NCI-H187 (cell line): ENCODE results near the gene CNN1.
"Not testable (repeated sequence)": the region's sequence is repeated elsewhere in the genome, so short reads cannot be mapped to it uniquely, and the experiment has no call there.

Experiments used
- DNase-seq, 2 experiments: peaks; one replicate each; lab custom pipeline; 2025; lab: John Stamatoyannopoulos, UW

The CNN1 gene

DNA sequence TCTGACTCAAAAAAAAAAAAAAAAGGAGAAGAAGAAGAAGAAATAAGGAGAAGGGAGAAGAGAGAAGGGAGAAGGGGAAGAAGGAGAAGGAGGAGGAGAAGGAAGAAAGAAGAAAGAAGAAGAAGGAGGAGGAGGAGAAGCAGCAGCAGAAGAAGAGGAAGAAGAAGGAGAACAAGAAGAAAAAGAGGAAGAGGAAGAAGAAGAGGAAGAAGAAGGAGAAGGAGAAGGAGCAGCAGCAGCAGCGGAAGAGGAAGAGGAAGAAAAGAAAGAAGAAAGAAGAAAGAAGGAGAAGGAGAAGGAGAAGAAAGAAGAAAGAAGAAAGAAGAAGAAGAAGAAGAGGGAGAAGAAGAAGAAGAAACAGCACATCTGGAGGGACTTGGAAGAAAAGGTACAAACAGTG lies 4.1 kb upstream of the CNN1 start:
- DNase-seq: no peak

DNA sequence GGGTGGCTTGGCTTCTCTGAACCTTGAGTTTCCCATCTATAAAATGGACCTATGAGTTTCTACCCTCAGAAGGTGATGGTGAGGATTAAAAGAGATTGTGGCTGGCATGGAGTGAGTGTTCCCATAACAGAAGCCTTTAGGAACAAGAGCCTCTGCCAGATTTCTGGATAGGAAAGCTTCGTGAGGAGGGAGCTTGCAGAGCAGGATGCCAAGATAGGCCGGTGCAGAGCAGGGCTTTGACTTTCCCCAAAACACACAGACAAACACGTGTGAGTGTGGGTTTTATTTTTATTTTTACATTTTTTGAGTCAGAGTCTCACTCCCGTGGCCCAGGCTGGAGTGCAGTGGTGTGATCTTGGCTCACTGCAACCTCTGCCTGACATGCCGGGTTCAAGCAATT lies 3.7 kb upstream of the CNN1 start:
- DNase-seq: no peak

DNA sequence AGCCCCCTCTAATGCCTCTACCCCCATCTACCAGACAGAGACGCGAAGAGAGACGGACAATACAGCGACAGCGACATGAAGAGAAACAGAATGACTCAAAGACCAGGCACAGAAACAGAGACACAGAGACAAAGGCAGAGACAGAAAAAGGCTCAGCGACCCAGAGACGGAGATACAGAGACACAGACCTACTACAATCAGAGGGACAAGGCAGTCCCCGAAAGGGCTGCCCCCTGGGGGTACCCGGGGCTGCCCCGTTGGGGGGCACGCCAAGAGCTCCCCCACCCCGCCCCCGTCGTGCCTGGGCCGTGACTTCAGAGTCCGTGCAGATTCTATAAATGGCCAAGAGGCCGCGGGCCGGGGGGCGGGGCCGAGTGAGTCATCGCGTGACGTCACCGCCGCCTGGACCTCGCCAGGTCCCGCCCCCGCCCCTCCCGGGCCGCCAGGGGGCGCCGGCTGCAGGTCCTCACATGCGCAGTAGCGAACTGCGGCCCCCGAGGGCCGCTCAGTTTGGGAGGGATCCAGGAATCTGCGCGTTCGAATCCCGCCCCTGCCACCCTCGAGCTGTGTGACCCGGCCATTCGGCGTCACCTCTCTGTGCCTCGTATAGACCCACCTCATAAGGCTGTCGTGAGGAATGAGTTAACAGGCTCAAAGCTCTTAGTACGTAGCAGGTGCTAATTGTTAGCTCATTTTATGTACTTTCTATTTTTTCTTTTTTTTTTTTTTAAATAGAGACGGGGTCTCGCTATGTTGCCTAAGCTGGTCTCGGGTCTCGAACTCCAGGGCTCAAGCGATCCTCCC lies 2.7 kb upstream of the CNN1 start:
- DNase-seq: peak; percentile 19 to 35

DNA sequence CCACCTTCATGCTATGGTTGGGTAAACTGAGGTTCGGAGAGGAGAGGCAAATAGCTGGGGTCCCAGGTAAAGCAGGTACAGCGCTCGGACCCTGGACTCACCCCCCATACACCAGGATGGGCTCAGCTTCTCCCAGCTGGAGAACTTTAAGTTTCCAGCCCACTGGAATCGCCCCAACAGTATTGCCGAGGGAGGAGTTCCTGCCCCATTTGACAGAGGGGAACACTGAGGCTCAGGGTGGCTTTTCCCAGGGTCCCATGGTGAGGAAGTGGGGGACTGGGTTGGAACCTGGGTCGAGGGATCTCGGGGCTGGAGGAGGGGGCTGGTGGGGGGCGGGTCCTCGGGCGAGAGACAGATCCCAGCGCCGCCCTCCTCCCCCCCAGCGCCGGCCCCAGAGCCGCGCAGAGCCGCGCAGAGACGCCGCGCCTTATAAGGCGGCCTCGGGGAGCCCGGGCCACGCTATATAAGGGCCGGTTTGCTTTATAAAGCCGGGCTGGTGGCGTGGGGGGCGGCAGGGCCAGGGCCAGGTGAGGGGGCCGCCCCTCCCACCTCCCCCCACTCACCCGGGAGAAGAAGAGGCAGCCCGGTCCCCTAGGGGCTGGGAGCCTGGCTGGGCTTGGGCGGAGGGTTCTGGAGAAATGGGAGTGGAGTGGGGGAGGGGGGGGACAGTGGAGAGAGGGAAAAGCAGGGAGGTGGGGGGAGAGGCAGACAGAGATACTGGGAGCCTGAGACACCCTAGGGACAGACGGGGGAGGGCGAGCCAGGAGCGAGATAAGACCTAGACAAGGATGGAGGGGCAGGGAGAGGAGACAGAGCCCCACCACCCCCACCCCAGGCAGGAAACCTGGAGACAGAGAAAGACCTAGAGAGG lies 1.1 kb downstream of the CNN1 start:
- no peak for DNase-seq

DNA sequence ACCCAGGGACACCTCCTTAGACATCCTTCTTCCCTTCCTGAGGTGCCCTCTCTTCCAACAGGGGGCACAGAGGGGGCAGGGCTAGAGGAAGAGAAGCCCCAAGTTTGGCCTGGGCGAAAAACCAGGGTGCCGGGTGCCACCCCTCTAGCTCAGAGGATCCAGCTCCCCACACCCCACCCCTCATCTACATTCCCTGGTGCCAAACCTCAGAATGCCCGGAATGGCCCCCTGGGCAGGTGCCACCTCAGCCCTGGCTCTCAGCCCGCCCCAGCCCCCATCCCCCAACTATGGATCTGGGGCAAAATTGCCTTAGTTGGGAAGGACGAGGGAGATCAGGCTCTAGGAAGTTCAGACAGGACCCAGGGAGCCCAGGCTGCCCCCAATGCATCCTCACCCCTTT lies 2.0 kb downstream of the CNN1 start:
- no peak for DNase-seq

DNA sequence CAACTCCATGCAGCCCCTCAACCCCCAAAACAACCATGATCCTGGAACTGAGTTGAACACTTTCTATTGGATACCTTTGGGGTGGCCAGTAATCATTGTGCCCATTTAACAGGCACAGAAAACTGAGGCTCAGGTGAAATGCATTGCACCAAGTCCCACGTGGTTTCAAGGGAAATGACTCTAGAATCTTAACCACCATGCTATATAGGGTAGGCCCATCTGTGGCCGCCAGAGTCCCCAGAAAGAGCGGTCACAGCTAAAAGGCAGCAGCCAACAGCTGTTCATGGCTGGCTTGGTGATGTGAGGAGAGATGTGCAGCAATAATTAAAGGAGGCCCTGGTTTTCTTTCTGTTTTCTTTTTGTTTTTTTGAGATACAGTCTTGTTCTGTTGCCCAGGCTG lies 2.6 kb downstream of the CNN1 start:
- DNase-seq: no peak

DNA sequence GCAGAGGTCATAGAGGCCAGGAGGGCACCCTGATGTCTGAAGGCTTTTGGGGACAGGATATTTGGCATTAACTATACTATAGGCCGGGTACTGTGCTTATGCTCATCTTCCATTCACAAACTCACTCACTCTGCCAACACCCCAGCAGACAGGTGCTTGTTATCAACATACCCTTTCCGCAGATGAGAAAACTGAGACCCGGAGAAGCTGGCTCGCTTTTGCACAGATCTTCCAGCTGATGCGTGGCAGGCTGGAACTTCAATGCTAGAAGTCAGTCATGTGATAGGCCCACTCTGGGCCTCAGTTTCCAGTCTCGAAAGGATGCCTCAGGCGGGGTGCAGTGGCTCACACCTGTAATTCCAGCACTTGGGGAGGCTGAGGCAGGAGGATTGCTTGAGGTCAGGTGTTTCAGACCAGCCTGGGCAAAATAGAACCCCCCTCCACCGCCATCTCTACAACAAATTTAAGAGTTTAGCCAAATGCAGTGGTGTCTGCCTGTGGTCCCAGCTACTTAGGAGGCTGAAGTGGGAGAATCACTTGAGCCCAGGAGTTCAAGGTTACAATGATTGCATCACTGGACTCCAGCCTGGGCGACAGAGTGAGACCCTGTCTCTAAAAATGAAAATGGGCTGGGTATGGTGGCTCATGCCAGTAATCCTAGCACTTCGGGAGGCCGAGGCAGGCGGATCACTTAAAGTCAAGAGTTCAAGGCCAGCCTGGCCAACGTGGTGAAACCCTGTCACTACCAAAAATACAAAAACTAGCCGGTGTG lies 9.5 kb downstream of the CNN1 start:
- no peak for DNase-seq

DNA sequence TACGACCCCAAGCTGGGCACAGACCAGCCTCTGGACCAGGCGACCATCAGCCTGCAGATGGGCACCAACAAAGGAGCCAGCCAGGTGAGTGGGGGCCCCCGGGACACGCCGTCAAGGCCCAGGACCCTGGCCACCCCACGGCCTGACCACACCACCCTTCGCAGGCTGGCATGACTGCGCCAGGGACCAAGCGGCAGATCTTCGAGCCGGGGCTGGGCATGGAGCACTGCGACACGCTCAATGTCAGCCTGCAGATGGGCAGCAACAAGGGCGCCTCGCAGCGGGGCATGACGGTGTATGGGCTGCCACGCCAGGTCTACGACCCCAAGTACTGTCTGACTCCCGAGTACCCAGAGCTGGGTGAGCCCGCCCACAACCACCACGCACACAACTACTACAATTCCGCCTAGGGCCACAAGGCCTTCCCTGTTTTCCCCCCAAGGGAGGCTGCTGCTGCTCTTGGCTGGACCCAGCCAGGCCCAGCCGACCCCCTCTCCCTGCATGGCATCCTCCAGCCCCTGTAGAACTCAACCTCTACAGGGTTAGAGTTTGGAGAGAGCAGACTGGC lies 10.8 kb downstream of the CNN1 start:
- DNase-seq: no peak

DNA sequence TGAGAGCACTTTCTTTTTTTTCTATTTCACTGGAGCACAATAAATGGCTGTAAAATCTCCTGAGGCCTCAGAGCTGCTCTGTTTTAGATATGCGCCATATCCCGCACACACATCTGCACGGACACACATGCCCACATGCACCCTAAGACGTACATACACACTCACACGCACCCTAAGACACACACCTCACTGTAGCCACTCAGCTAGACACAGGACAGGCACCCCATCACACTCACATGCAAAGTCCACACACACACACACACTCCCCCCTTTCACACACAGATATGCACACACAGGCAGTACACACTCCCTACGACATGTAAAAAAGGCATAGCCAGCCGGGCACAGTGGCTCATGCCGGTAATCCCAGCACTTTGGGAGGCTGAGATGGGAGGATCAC lies 11.6 kb downstream of the CNN1 start:
- no peak for DNase-seq

DNA sequence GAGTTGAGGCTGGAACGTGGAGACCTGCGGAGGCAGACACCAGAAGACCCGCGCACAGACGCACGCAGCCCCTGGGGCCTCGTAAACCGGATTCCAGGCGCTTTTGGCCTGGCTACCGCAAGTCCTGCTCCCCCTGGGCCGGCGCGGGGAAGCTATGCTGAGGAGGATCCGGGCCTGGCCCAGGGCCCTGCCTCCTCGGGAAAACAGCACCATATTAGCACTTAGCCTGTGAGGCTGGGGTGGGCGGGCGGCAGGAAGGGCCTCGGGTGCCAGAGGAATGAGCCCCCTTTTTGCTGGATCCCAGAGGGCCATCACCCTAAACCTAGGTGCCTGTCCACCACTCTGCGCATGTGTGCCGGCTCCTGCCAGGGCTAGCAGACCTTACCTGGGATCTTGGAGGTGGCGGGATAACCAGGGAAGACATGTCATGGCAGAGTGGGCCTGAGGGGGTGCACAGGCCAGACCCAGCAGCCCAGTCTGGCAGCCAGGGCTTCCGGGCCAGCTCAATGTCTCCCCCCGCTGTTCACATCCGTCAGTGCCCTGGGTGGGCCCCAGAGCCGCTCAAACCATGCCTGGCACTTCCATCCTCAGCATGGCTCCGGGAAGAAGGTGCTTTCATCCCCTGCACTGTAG lies 13.1 kb downstream of the CNN1 start:
- no peak for DNase-seq

DNA sequence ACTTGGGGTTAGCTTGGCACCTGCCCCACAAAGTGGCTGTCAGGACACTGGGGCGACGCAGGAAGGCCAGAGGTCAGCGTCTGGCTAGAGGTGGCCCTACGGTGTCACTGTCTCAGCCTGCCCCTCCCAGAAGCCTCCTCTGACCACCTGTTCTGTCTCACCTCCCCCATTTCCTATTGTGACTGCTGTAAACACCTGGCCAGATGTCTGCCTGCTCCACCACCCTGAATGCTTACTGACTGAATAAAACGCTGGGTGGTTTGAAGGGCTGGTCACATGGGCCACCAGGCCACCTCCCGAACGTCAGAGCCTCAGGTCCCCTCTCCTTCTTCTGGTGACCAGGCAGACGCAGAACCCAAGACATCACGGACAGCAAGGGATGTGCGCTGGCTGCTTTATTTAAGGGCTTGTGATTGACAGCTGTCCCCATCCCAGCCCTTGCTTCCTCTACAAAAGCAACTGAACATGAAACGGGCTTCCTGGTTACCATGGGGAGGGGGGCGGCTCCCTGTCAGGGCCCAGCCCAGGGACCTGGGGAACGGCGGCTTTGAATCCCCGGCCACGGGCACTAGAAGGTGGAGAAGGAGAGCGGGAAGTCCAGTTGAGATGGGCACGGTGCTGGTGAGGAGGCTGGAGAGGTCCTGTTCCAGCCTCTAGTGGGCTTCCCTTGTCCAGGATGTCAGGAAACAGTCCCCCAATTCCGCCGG lies 14.2 kb downstream of the CNN1 start:
- no peak for DNase-seq

DNA sequence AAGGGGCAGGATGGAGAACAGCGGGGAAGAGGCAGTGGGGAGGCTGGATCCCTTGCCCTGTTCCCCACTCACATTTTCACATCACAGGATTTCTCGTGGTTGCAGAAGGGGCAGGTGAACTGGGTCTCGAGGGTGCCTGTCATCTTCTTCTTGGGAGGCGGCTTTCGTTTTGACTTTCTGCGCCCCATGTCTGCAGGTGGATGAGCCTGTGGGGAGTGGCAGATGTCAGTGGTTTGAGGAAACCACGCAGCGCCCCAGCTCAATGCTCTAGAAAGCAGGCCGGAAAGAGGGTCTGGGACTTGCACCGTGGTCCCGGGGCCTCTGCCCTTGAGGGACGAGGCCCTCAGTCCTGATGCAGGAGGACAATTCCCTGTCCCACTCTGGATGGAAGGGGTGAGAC lies 15.5 kb downstream of the CNN1 start:
- DNase-seq: no peak

DNA sequence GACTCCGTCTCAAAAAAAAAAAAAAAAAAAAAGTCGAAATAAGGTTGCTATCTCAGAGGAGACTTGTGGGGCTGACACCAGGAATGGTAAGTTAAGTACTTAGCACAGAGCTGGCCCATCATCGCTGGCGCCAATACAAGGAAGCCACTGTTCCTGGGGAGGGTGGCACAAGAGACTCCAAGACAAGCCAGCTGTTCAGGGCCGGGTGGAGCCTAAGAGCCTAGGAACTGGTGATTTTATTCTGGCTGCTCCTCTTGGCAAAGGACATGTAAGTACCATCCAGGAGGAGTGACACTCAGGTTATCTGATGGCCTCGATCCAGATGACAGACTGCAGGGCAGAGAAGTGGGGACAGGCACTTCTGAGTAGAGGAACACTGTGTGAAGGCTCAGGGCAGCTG lies 16.6 kb downstream of the CNN1 start:
- DNase-seq: no peak

DNA sequence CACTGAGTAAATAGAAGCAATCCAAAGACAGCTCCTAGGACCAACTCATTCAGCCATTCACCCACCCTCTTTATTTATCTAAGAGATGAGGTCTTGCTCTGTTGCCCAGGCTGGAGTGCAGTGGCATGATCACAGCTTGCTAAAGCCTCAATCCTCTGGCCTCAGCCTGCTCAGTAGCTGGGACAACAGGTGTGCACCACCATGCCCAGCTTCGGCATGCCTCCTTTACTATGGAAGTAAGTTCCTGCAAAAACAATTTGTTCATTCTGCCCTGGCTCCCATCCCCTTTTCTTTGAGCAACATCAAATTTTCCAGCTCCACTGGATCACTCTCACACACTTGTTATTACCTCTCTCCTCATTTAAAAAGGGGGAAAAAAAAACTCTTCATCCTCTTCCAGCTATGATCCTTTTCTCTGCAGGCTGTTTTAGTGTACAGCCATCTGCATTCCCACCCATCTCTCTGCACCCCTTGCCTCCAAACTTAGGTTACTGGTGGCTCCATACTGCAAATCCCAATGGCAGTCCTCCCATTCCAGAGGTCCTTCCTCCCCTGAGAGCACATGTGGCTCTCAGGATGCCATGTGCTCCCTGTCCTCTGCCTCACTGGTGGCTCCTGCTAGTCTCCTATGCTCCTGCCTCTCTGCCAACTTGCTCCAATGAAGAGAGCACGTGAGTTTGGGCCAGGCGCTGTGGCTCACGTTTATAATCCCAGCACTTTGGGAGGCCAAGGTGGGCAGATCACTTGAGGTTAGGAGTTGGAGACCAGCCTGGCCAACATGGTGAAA lies 18.2 kb downstream of the CNN1 start:
- DNase-seq: no peak

DNA sequence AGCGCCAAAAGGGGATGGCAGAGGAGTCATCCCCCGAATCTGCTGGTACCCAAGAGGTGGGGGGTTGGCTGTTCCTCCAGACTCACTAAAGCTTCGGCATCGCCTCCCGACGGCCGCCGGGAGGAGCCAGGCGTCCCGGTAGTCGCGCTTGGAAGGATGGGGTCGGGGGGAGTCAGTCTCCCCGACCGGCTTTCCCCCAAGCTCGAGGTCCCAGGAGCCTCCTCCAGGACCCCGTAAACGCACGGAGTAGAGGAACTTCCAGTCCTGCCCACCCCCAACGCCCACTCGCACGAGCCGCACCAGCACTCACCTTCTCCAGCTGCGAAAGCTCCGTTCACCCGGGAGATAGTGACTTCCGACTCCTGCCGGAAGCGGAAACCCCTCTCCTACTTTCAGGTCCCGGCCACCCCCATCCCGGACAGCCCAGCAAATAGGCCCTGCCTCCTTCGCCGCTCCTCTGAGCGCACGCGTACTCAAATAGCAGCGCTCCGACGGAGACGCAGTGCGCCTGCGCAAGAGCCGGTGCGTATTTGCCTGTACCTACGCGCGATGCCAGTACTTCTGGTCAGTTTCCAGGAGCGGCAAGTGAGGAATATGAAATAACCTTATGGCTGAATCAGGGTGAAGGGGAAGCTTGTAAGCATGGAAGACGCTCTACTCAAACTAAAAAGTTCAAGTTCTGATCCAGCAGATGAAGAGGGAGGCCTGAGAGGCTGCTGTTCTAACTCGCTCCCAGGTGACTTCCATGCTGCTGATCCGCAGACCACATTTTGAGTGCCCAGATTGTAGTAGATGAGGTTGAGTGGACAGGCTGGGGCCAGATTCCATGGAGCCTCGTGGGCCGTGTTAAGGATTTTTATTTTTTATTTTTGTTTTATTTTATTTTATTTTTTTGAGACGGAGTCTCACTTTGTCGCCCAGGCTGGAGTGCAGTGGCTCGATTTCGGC lies 20.5 kb downstream of the CNN1 start, which contains the start of gene ELOF1:
Gene ELOF1 (minus strand): TSS at position 350 of the 948 bp plus-strand sequence. CDS start 4,883 bp downstream, outside the sequence.
- peak; percentile 65 to 87 for DNase-seq

DNA sequence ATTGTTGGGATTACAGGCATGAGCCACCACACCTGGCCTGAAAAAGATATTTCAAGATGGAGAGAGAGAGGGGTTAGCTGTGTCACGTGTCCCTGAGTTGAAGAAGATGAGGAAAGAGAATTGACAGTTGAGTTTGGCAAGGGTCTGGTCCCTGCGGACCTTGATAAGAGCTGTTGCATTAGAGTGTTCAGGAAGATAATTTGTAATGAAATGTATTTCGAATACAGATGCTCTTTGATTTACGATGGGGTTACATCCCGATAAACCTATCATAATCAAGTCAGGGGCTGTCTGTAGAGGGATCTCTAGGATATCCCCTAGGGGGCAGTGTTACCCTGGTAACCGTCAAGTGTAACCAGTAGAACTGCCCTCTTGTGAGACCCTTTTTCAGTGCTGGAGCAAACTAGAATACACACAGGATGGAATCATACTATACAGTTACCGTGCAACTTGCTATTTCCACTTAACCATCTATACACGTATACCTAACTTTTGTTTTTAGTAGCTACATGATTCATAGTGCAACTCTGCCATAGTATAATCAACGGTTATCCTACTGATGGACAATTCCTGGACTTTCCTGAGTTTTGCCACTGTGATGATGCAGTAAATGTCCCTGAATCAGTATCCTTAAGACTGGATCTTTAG lies 21.9 kb downstream of the CNN1 start:
- DNase-seq: peak in 1 of 2 experiments; percentile 8

DNA sequence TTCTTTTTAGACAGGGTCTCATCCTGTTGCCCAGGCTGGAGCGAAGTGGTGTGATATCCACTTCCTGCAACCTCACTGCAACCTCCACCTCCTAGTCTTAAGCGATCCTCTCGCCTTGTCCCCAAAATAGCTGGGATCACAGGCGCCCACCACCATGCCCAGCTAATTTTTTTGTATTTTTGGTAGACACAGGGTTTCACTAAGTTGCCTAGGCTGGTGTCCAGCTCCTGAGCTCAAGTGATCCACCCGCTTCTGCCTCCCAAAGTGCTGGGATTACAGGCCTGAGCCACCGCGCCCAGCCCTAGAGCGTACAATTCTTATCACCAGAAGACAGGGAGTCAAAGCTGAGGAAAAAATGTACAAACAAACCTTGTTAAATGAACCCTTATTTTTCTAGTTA lies 24.9 kb downstream of the CNN1 start:
- no peak for DNase-seq

DNA sequence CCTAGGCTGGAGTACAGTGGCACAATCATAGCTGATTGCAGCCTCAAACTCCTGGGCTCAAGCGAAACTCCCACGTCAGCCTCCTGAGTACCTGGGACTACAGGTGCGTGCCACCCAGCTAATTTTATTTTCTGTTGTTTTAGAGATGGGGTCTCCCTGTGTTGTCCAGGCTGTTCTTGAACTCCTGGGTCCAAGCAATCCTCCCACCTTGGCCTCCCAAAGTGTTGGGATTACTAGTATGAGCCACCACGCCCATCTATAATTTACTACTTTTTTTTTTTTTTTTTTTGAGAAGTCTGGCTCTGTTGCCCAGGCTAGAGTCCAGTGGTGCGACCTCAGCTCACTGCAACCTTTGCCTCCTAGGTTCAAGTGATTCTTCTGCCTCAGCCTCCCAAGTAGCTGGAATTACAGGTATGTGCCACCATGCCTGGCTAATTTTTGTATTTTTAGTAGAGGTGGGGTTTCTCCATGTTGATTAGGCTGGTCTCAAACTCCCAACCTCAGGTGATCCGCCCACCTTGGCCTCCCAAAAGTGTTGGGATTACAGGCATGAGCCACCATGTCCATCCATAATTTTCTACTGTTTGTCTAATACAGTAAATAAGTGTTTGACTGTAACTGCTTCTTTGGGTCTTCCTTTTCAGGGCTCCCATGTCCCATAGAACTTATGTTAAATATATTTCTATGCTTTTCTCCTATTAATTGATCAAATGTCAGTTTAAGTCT lies 25.6 kb downstream of the CNN1 start:
- not testable (repeated sequence) for DNase-seq
